Motor neuron (in vitro differentiated cells): Measurements from ENCODE around the gene RNF208. TPM values are rescaled to one million over a fixed set of nuclear protein-coding genes. Genes with fewer than 3 reads are reported as not detected.
"Not testable (repeated sequence)": the region's sequence is repeated elsewhere in the genome, so short reads cannot be mapped to it uniquely, and the experiment has no call there.

Source experiments
- ATAC-seq, 8 experiments: fragments of 200-7000 bp; cut with Tn5 transposase; replicated peaks in 6 of 8; 2 replicates each; pipeline ENCODE4 v1.8.0; 2021; ENCODE audit warnings: mild to moderate bottlenecking in 8 of 8, moderate library complexity in 8 of 8
- H3K27ac ChIP-seq, 2 donors: fragments of 250-450 bp; sonication (Bioruptor Pico); 2 replicates each; pipeline ENCODE4 v1.9.0; 2021; ENCODE audit warnings: antibody characterized with exemption in 2 of 2, mild to moderate bottlenecking in 2 of 2, moderate library complexity in 1 of 2
- H3K4me1 ChIP-seq, 2 donors: fragments of 250-450 bp; sonication (Bioruptor Pico); replicated peaks in 1 of 2; 2 replicates each; pipeline ENCODE4 v1.6.1; 2021; ENCODE audit warnings: antibody characterized with exemption in 2 of 2, mild to moderate bottlenecking in 2 of 2, moderate library complexity in 1 of 2
- H3K4me3 ChIP-seq, 5 donors: fragments of 250-450 bp; sonication (Bioruptor Pico); 2 replicates each; pipeline ENCODE4 v1.9.0; 2021; ENCODE audit warnings: antibody characterized with exemption in 5 of 5, mild to moderate bottlenecking in 5 of 5, moderate library complexity in 4 of 5
- WGBS, 10 experiments: fragments of 450-650 bp; shearing (Covaris generic); methylation state at CpG; one replicate each; pipeline ENCODE4 v1.0.0; 2022; 5-methylcytosine and 5-hydroxymethylcytosine counted together
- in situ Hi-C, 9 experiments: fragments of 400-800 bp; cut with MboI; loops; one replicate each; pipeline ENCODE4 v1.15.0; 2021; ENCODE audit warnings: low sequenced_read_pairs in 9 of 9, low pct_unique_long_range_greater_than_20kb in 2 of 9; ENCODE audit not compliant: unreplicated experiment in 9 of 9
- total RNA-seq, 8 experiments: library from RNA; unstranded; fragments of 300-600 nt; gene quantifications; 2 replicates each; pipeline versions ENCODE4 v1.2.3 to v1.2.4, GENCODE V29; 2022

Gene RNF208
- total RNA-seq, 8 experiments from 2014 or later = 0.41 to 7.0 (median 3.0) TPM

- Histone ChIP-seq H3K4me1 (peaks cover 0 to 2% of the 10 kb centered on the region in 2 donors), H3K27ac (no peak overlapping the region), H3K4me3 (no peak overlapping the region)
- WGBS, 10 experiments = 80 to 100% (median 90%) methylated on average over 4 to 12 of the region's 24 CpGs; no CpG with 5 or more reads in 6 of the 10 experiments
- in situ Hi-C loops = no loop called here
- peak in 2 of 8 experiments; percentile 5 to 18 for ATAC-seq
These were observed 40.9 kb upstream of the RNF208 start for GRCh38 chr9:137262909-137263285.

DNA sequence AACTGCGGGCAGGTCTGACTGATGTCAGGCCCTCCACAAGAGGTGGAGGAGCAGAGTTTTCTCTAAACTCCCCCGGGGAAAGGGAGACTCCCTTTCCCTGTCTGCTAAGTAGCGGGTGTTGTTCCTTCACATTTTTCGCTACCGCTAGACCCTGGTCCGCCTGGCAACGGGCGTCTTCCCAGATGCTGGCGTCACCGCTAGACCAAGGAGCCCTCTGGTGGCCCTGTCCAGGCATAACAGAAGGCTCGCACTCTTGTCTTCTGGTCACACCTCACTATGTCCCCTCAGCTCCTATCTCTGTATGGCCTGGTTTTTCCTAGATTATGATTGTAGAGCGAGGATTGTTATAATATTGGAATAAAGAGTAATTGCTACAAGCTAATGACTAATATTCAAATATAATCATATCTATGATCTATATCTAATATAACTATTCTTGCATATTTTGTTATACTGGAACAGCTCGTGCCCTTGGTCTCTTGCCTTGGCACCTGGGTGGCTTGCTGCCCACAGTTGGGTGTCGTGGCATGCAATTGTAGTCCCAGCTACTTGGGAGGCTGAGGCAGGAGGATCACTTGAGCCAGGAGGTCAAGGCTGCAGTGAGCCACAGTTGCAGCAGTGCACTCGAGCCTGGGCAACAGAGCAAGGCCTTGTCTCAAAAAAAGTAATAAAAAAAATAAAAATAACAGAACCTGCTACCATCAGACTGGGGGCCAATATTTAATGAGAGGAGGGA is 40.3 kb upstream of the RNF208 start:
- WGBS, 10 experiments = 50 to 100% (median 76%) methylated on average over 1 to 10 of the region's 15 CpGs; no CpG with 5 or more reads in 4 of the 10 experiments
- H3K27ac ChIP-seq, in situ Hi-C loops, H3K4me1 ChIP-seq, H3K4me3 ChIP-seq: not testable (repeated sequence)
- ATAC-seq = peak in 1 of 8 experiments; percentile 13

DNA sequence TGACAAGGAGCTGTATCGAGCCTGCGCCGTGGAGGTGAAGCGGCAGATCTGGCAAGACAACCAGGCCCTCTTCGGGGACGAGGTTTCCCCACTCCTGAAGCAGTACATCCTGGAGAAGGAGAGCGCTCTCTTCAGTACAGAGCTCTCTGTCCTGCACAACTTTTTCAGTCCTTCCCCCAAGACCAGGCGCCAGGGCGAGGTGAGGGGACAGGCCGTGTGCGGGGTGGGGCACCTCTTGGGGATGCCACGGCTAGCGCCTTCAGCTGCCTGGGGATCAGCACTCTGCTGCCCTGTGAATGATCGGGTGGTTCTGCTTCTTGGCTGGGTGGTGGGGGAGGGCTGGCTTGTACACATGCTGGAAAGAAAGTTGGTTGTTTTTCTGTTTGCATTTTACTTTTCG is 34.8 kb upstream of the RNF208 start:
- Histone ChIP-seq H3K27ac (no peak overlapping the region), H3K4me3 (no peak overlapping the region), H3K4me1 (peaks cover 14 to 22% of the 10 kb centered on the region in 2 donors)
- ATAC-seq = no peak
- in situ Hi-C loops = no loop called here
- WGBS, 10 experiments = 67 to 100% (median 90%) methylated on average over 1 to 4 of the region's 15 CpGs; no CpG with 5 or more reads in 6 of the 10 experiments

DNA sequence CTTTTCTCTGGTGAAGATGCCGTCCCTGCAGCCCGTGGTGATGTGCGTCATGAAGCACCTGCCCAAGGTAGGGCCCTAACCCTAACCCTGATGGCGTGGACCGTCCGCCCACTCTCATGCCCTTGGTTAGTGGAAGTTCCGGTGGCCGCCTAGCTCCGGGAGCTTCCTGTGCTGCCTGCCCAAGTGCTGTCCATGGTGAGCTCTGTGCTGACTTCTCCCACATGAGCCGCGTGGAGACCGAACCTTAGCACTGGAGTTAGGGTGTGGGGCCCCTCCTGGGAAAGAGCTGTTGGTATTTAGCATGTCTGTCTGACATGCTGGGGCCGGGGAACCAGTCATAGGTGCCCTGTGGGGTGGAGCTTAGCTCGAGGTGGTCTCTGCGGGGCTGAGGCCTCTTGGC is 34.3 kb upstream of the RNF208 start:
- H3K4me1 ChIP-seq = peaks cover 19 to 26% of the 10 kb centered on the region in 2 donors
- no peak for ATAC-seq
- peak overlapping the region; percentile 61 to 99 (median 77) for H3K4me3 ChIP-seq
- H3K27ac ChIP-seq = no peak overlapping the region
- WGBS, 10 experiments = 87 to 100% (median 89%) methylated on average over 2 to 6 of the region's 15 CpGs; no CpG with 5 or more reads in 6 of the 10 experiments
- in situ Hi-C loops = no loop called here

DNA sequence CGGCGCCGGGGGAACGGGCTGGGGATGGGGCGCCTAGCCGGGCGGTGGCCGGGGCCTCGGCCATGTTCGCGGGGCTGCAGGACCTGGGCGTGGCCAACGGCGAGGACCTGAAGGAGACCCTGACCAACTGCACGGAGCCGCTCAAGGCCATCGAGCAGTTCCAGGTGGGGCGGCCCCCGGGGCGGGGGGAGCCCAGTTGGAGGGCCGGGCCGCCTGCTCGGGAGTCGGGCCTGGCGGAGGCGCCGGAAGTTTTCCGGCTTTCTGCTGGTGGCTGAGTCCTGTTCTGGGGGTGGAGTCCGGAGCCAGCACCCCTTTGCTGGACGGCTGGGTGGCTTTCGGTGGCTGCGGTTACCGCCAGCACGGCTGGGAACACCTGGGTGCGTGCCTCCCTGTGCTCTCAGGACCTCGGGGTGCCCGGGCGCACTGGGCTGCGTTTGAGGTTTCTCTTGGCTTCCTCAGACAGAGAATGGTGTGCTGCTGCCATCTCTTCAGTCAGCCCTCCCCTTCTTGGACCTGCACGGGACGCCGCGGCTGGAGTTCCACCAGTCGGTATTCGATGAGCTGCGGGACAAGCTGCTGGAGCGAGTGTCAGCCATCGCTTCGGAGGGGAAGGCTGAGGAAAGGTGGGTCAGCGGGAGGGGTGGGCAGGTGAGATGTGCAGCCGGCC is 33.5 kb upstream of the RNF208 start:
- peak; percentile 42 to 71 (median 49) for ATAC-seq
- H3K27ac ChIP-seq = peak overlapping the region; percentile 40 to 88
- H3K4me3 ChIP-seq = peak overlapping the region; percentile 61 to 99 (median 77)
- peaks cover 24 to 34% of the 10 kb centered on the region in 2 donors for H3K4me1 ChIP-seq
- in situ Hi-C loops = no loop called here
- 0 to 13% (median 0%) methylated on average over 1 to 16 of the region's 51 CpGs; no CpG with 5 or more reads in 5 of the 10 experiments for WGBS, 10 experiments

DNA sequence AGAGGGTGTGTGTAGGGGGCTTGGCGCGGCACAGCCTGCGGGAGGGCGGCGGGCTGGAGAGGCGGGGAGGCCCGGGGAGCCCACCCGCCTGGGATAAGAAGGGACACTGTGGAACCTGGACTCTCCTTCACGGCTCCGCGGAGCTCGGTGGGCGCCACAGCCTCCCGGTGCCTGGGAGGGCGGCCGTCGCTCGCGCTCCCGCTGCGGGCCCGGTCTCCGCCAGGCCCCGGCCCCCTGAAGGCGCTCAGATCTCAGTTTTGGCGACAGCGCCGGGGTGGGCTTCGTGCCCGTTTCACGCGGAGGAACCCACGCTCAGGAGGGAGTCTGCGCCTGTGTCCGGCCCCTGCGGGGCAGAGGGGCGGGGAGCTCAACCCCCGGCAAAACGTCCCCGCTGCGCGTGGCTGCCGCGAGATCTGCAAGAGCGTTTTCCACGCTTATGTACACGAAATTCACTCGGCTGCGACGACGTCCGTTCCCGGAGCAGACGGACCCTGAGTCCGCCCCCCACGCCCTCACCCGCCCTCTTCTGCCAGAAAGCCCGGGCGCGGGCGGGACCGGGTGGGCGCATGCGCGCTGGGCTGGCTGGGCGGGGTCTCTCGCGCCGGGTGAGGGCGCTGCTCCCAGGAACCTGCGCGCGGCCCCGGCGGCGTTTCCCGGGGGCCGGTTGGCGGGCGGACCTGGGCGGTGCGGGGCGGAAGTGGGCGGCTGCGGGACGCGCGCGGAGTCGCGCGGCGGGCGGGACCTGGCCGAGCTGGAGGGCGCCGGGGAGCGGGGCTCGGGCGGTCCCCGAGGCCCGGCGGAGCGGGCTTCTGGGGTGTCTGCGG is 32.8 kb upstream of the RNF208 start, which contains the start of gene NELFB:
TSS of gene NELFB (plus strand) at position 704 of the 824 bp plus-strand sequence.
- H3K4me1 ChIP-seq = peaks cover 24 to 34% of the 10 kb centered on the region in 2 donors
- peak; percentile 77 to 91 (median 83) for ATAC-seq
- H3K4me3 ChIP-seq = peak within 1 kb of the TSS; percentile 61 to 99 (median 77)
- WGBS, 10 experiments = 0% methylated on average over 2 to 26 of the region's 105 CpGs; no CpG with 5 or more reads in 7 of the 10 experiments
- H3K27ac ChIP-seq = peak within 1 kb of the TSS; percentile 40 to 88
- in situ Hi-C loops = no loop called here

DNA sequence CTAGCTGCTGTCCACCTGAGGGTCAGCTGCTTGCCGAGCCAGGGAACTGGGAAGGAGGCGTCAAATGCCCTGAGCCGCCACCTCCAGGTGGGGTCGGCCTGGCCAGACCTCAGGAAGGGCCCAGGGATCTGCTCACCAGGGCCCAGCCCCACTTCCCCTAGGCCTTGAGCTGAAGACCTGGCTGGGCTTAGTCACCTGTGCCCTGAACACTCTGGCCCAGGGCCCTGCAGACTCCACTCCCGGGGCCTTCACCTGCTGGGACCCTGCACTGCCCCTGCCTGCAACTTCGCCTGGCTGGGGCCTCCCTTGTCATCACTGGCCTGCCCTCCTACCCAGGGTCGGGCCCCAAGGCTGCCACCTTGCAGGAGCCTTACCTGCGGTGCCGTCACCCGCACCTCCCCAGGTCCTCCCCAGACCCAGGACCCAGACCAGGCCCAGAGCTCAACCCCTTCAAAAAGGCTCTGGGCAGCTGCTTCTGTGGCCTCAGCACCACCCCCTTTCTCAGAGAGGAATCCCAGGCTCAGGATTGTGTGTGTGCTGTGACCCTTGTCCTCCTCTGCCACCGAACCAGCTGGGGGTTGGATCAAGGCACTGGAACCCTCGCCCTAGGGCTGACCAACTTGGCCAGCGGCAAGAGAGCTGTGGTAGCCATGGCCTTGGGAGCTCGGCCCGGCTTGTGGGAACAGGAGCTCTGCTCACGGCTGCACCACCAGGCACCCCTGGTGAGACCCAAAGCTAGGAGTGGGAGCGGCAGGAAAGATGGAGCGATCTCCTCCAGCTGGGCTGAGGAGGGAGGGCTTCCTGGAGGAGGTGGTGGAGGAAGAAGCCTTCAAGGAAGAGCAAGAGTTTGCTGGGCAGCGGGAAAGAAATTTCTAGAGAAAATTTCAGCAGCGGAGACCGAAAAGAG is 31.9 kb upstream of the RNF208 start:
- WGBS, 10 experiments = 0 to 68% (median 38%) methylated on average over 1 to 16 of the region's 21 CpGs; no CpG with 5 or more reads in 4 of the 10 experiments
- Histone ChIP-seq H3K4me1 (peaks cover 24 to 34% of the 10 kb centered on the region in 2 donors), H3K27ac (peak overlapping the region in 1 of 2 donors; percentile 23), H3K4me3 (peak overlapping the region; percentile 61 to 99 (median 77))
- in situ Hi-C loops = no loop called here
- peak in 1 of 8 experiments; percentile 2 for ATAC-seq

GRCh38 chr9:137252555-137253506 is 30.8 kb upstream of the RNF208 start:
- Histone ChIP-seq H3K4me3 (no peak overlapping the region), H3K27ac (no peak overlapping the region), H3K4me1 (peaks cover 24 to 34% of the 10 kb centered on the region in 2 donors)
- in situ Hi-C loops = no loop called here
- WGBS, 10 experiments = 80 to 92% (median 90%) methylated on average over 1 to 2 of the region's 35 CpGs; no CpG with 5 or more reads in 7 of the 10 experiments
- no peak for ATAC-seq

DNA sequence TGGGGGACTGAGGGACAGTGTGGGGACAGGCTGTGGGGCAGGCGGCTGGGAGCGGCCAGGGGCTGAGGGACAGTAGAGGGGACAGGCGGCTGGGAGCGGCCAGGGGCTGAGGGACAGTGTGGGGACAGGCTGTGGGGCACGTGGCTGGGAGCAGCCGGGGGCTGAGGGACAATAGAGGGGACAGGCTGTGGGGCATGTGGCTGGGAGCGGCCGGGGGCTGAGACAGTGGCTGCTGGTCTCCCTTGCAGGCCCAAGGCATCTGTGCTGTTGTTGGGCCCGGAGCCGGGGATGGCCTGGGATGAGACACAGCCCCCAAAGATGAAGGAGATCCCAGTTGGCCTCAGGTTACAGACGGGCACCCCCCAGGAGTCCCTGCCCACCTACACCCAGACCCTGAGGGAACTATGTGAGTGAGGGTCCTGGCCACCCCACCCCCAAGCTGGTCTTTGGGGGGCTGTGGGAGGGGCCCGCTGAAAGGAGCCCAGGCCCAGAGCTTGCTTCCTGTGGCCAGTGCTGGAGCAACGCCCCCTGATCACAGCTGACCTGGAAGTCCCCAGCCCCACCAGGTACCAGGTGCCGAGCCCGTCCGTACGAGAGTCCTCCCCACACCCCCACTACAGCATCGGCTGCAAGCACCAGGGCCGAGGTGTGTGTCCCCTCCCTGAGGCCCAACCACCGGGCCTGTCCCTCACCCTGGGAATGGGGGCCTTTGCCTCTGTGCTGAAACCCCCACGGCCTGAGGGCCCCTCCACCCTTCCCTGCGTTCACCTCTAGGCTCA is 29.6 kb upstream of the RNF208 start:
- WGBS, 10 experiments = no CpG with 5 or more reads among the region's 22 CpGs
- ATAC-seq = peak in 5 of 8 experiments; percentile 42 to 73 (median 50)
- Histone ChIP-seq H3K4me3 (no peak overlapping the region), H3K4me1 (peaks cover 24 to 42% of the 10 kb centered on the region in 2 donors), H3K27ac (peak overlapping the region in 1 of 2 donors; percentile 57)
- in situ Hi-C loops = no loop called here

DNA sequence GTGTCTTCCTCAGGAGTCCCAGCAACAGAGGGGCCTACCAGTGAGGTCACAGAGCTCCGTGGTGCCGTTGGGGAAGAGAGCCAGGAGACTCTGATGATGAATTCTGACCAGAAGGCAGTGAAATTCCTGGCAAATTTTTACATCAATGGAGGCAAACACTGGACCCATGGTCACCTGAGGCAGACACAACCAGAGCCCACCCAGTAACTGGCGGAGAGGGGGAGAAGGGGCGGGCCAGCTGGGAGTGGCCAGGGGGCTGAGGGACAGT is 29.1 kb upstream of the RNF208 start, which contains the start of gene STPG3:
TSS of gene STPG3 (plus strand) at position 93 of the 268 bp plus-strand sequence. CDS start at position 94, 1 bp downstream.
- H3K27ac ChIP-seq = peak within 1 kb of the TSS in 1 of 2 donors; percentile 57
- H3K4me1 ChIP-seq = peaks cover 18 to 37% of the 10 kb centered on the region in 2 donors
- WGBS, 10 experiments = no CpG with 5 or more reads among the region's 4 CpGs
- H3K4me3 ChIP-seq = no peak within 1 kb of the TSS
- in situ Hi-C loops = no loop called here
- peak in 2 of 8 experiments; percentile 0 to 1 for ATAC-seq
